NCI-H1436 treated with DMSO at 0.1 percent for 48 hours (cell line): ENCODE results near the gene CCDC88C.
"Not testable (repeated sequence)": the region's sequence is repeated elsewhere in the genome, so short reads cannot be mapped to it uniquely, and the experiment has no call there.

Source experiments
- DNase-seq: peaks from one replicate; lab custom pipeline; 2025; lab: John Stamatoyannopoulos, UW

Gene CCDC88C

DNA sequence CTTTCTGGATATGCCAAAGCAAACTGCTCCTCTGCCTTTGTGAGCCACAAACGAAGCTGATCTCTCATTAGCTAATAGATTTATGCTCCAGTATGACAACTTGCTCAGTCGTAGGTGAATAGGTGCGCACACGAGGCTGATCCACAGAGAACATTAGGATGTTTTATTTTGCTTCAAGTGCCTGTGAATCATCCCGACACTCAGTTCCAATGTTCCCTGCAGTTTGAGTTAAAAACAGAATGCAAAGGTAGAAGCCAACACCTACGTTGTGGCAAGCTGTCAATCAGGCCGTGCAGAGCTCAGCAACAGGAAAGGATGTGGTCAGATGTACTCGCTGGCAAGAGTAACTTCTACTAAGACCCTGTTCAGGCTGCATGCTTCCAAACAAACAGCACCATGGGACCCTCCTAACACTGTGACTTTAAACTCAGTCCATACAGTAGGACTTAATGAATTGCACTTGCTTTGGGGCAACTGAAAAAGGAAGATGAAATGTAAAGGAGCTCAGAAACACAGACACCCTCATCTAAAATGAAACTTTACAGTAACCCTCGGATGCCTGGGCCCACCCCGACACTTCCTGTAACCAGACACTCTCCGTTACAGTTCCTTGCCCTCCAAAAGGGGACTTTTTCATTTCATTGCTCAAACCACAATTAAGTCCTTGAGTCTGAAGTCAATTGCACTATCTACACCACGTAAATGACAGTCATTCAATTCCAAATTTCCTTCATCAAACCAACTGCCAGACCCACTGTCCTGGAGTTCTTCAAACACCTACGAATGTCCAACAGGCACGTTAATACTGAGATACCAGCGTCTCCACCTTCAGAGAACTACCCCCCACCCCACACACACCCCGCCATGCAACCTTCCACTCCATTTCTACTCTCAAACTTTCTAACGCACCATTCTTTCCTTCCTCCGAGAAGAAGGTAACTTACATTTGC, 1.6 kb downstream of the CCDC88C start:
- no peak for DNase-seq

DNA sequence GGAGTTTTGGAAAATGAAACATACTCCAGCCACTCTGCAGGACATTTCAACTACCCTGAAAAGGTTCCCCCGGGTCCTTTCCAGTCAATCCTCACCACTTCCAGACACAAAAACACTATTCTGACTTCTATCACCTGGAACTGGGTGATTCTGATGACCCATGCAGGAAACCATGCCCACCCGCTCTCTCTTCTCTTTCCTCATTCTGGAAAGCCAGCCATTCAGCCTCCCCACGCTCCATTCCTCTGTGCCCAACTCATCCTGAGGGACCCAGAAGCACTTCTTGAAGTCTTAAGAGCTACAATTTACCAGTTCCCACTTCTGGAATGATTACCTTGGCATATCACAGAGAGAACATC, 3.2 kb downstream of the CCDC88C start:
- DNase-seq: no peak

GRCh38 chr14:91413547-91414474, 3.8 kb downstream of the CCDC88C start:
- peak; percentile 65 for DNase-seq

DNA sequence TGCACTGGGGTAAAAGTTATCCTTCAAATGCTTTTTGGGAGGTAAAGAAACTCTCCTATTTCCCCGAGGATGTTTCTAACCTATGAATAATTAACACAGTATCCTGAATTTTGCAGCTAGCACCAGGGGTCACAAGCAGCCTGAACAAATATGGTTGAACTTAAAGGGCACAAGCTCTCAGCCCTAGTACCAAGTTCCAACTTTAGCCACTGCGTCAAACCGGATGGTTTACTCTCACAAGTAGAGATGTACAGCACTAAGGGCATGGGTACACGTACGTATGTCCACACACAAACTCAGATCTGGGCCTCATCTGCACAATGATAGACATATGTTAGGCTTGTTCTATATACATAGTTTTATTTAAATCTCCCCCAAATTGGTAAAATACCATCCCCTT, 4.7 kb downstream of the CCDC88C start:
- no peak for DNase-seq

GRCh38 chr14:91410771-91411536, 6.7 kb downstream of the CCDC88C start:
- no peak for DNase-seq

GRCh38 chr14:91409928-91410718, 7.5 kb downstream of the CCDC88C start:
- DNase-seq: no peak

- DNase-seq: not testable (repeated sequence)
Observed at GRCh38 chr14:91409240-91409639, 8.4 kb downstream of the CCDC88C start.

DNA sequence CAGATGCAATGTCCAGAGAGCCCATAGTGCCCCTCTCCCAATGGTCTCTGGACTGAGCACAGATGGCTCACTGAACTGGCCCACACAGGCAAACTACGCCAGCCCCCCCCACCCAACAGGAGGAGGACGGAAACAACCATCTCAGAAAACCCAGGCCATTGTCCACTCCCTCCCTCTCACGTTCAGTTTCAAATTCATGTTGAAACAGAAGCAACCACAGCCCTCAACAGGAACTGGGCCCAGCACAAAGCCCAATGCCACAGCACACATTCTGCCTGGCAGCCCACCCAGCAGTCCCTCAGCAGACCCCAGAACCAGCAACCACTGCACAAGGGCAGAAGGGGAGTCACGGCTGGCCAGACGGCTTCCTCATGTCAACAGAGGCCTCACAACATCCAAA, 10.6 kb downstream of the CCDC88C start:
- no peak for DNase-seq

DNA sequence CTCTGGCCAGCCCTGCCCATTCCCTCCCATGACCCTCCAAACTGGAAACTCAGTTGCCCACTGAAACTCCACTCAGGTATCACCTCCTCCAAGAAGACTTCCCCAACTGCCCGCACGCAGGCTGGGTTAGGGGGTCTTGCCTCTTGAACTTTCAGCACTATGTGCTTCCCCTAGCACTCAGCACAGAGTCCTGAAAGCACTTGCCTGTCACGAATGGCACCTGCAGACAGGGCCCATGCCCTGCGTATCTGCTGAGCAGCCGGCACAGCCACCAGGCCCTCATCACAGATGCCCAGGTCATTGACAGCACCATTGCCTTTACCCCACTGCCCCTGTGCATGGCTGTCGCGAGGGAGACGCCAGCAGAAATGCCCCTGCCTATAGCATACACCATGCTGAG, 11.2 kb downstream of the CCDC88C start:
- DNase-seq: no peak

DNA sequence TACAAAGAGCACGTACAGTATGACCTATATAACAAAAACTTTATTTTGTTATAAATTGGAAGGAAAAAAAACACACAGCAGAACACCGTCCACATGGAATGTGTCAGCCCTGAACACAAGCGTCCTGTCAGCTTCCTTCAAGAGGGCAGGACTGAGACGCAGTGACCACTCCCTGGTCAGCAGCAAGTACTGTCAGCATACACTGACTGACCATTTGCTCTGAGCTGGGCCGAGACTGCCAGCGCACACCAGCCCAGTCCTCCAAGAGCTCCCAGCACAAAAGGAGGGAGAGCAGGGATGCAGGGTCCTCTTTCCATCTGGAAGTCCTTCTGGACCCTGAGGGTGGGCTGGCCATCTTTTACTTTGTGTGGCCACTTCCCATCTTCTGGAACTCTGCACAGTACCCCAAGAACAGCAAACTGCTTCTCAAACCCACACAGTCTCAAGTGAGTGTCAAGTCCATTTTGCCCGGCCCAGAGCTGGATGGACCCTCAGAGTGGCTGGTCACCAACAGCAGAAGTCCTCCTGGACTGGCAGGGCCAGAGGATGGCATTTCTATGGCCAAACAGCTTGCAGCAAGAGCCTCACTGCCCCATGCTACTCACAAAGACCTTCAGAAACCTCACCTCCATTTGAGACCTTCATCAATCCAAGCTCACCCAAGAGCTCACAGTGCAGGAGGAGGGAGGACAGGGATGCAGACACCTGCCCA, 11.7 kb downstream of the CCDC88C start:
- no peak for DNase-seq

DNA sequence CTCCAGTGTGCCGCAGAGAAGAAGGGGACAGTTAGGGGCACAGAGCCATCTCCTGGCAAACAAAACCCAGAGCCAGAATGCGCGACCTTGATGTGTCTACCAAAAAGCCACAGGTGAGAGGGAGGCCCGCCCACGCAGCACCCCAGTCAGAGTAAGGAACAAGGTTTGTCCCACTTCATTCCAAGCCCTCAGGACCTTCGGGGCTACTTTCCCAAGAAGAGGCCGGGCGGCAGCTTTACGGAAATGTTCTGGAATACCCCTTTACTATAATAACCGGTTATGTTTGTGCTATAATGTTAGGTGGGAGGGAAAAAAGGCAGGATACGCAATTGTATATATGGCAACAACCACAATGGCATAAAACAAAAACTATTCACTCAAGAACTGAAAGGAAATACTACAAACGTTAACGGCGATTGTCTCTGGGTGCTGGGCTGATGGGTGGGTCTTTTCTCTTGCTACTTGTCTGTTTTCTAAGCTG, 12.3 kb downstream of the CCDC88C start:
- no peak for DNase-seq

- DNase-seq: no peak
Observed at GRCh38 chr14:91402771-91403600, 14.6 kb downstream of the CCDC88C start.

- no peak for DNase-seq
Observed at GRCh38 chr14:91402348-91402747, 15.3 kb downstream of the CCDC88C start.

- no peak for DNase-seq
Observed at GRCh38 chr14:91401751-91402150, 15.9 kb downstream of the CCDC88C start.

DNA sequence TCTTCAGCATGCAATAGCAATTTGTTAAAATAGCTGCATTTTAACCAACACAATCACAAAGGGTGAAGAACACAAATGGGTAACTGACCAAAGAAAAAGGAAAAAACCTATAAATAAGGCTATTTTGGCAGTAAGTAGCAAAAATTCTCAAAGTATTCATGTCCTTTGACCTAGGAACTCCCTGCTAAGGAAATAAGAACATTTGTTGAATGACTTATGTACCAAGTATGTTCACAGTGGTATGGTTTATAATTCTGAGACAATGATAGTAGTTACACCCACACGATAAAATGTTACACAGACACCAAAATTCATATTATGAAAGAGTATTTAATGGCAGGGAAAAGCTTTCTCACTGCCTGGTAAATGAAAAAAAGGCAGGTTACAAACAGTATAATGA, 16.9 kb downstream of the CCDC88C start:
- DNase-seq: no peak

- DNase-seq: no peak
Observed at GRCh38 chr14:91399868-91400640, 17.6 kb downstream of the CCDC88C start.

DNA sequence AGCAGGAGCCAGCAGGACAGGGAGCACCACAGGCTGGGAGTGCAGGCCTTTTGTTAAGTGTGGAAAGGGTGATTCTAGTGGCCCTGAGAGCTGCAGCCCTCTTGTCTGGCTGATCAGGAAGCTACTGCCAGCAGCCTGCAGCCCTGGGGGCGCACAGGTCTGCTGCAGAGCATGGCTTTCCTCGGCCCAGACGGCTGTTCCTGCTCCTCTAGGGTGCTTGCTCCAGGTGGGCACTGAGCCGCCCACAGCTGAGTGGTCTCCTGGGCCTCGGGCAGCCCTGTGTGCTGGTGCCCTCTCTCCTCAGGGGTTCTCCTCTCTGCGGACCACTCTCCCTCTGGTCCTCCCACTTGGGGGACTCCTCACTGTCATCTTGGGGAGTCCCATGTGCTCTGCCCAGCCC, 18.9 kb downstream of the CCDC88C start:
- no peak for DNase-seq

DNA sequence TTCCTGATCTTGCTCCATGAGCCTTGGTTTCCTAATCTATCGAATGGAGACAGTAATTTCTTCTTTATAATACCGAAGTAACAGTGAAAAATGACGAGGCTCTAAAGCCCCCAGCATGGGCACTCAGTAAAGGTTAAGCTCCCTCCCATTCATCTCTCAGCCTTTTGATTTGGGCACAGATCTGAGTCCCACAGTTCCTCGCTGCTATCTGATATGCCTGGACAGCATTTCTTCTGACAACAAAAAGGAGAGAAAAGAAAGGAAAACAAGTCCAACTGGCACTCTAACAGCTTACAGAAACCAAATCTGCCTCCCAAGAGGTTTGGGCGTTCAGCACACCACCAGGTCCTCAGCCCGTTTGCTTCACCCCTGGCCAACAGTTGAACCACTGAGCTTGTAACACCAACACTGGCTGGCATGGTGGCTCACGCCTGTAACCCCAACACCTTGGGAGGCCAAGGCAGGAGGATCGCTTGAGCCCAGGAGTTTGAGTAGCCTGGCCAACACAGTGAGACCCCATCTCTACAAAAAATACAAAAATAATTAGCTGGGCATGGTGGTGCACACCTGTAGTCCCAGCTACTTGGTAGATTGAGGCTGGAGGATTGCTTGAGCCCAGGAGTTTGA, 19.5 kb downstream of the CCDC88C start:
- DNase-seq: no peak
